Osteocyte (in vitro differentiated cells): ENCODE results near the gene LMNA. TPM values are rescaled to one million over a fixed set of nuclear protein-coding genes. Genes with fewer than 3 reads are reported as not detected.

Experiments used
- DNase-seq: peaks from one replicate; pipeline ENCODE4 v3.0.0; 2021; ENCODE audit warnings: mixed read lengths; ENCODE audit not compliant: unreplicated experiment; ENCODE audit errors: extremely low spot score
- H3K27ac Mint-ChIP-seq: one replicate; pipeline ENCODE4 v1.8.0; 2021; ENCODE audit warnings: mild to moderate bottlenecking, mixed read lengths; ENCODE audit not compliant: unreplicated experiment
- H3K27me3 Mint-ChIP-seq: one replicate; pipeline ENCODE4 v1.8.0; 2021; ENCODE audit warnings: mixed read lengths; ENCODE audit not compliant: unreplicated experiment
- H3K36me3 Mint-ChIP-seq: one replicate; pipeline ENCODE4 v1.8.0; 2021; ENCODE audit warnings: mixed read lengths; ENCODE audit not compliant: unreplicated experiment
- H3K4me1 Mint-ChIP-seq: one replicate; pipeline ENCODE4 v1.8.0; 2021; ENCODE audit warnings: mixed read lengths; ENCODE audit not compliant: unreplicated experiment
- H3K4me3 Mint-ChIP-seq: one replicate; pipeline ENCODE4 v1.8.0; 2021; ENCODE audit warnings: mild to moderate bottlenecking, moderate library complexity, mixed read lengths; ENCODE audit not compliant: unreplicated experiment
- H3K9me3 Mint-ChIP-seq: one replicate; pipeline ENCODE4 v1.8.0; 2021; ENCODE audit warnings: mixed read lengths; ENCODE audit not compliant: unreplicated experiment
- total RNA-seq: library from RNA; stranded (reverse); gene quantifications from 2 replicates; pipeline ENCODE4 v1.2.1, GENCODE V29; 2021
- TF ChIP-seq, protein P1 (sequence below): fragments of 200-600 bp; sonication (generic); IDR thresholded peaks from 2 replicates; pipeline ENCODE4 v1.5.0; 2021; ENCODE audit warnings: antibody characterized with exemption, mild to moderate bottlenecking, moderate library complexity

The LMNA gene
- total RNA-seq, 1 donor from 2014 or later = 792 TPM

GRCh38 chr1:156077430-156077760 lies 37.1 kb upstream of the LMNA start:
- Mint-ChIP-seq H3K27ac (peak overlapping the region; percentile 54), H3K9me3 (no peaks in the 10 kb centered on the region), H3K4me1 (peaks cover 64% of the 10 kb centered on the region), H3K4me3 (peak overlapping the region; percentile 52), H3K36me3 (peaks cover 18% of the 10 kb centered on the region), H3K27me3 (no peaks in the 10 kb centered on the region)
- TF ChIP-seq, protein P1, sequence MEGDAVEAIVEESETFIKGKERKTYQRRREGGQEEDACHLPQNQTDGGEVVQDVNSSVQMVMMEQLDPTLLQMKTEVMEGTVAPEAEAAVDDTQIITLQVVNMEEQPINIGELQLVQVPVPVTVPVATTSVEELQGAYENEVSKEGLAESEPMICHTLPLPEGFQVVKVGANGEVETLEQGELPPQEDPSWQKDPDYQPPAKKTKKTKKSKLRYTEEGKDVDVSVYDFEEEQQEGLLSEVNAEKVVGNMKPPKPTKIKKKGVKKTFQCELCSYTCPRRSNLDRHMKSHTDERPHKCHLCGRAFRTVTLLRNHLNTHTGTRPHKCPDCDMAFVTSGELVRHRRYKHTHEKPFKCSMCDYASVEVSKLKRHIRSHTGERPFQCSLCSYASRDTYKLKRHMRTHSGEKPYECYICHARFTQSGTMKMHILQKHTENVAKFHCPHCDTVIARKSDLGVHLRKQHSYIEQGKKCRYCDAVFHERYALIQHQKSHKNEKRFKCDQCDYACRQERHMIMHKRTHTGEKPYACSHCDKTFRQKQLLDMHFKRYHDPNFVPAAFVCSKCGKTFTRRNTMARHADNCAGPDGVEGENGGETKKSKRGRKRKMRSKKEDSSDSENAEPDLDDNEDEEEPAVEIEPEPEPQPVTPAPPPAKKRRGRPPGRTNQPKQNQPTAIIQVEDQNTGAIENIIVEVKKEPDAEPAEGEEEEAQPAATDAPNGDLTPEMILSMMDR = no peak
- no peak for DNase-seq

DNA sequence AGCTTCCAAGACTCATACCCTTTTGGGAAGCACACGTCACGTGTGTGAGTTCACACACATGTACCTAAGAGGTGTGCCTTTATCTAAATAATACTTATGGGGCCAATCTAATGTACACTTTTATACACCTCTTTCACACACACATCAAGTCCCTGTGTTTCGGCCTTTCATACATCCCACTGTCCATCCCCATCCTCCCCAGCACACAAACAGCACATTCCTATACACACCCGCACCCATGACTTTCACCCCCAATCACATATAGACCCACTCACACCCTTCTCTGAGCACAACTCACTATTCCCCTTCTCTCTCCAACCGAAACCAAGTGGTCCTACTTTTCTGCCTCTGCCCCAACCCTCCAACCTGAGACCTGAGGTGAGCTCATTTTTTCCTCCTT lies 35.8 kb upstream of the LMNA start:
- H3K27ac Mint-ChIP-seq = peak overlapping the region; percentile 32
- H3K4me3 Mint-ChIP-seq = peak overlapping the region; percentile 36
- DNase-seq = no peak
- H3K4me1 Mint-ChIP-seq = peaks cover 69% of the 10 kb centered on the region
- TF ChIP-seq, protein P1 = no peak
- H3K9me3 Mint-ChIP-seq = no peaks in the 10 kb centered on the region
- H3K36me3 Mint-ChIP-seq = peaks cover 15% of the 10 kb centered on the region
- H3K27me3 Mint-ChIP-seq = no peaks in the 10 kb centered on the region

DNA sequence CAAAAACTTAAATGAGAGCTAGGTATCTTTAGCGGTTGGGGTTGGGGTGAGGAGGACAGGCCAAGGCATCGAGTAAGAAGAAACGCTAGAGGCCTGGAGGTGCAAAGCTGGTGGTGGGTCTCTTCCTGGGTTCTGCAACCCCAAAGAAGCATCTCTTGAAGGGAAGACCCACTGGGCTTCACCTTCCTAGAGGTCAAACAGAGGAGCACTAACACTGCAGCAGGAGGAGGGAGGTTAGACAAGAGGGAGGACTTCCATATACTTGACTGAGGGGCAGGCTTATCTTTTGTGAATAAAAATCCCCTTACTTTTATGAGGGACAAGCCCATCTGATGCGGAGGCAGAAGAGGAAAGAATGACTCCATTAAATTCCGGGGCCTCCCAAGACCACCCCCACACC lies 34.7 kb upstream of the LMNA start:
- Mint-ChIP-seq H3K4me1 (peaks cover 75% of the 10 kb centered on the region), H3K36me3 (peaks cover 10% of the 10 kb centered on the region), H3K27me3 (no peaks in the 10 kb centered on the region), H3K27ac (no peak overlapping the region), H3K4me3 (peak overlapping the region; percentile 92), H3K9me3 (no peaks in the 10 kb centered on the region)
- no peak for DNase-seq
- TF ChIP-seq, protein P1 = no peak

DNA sequence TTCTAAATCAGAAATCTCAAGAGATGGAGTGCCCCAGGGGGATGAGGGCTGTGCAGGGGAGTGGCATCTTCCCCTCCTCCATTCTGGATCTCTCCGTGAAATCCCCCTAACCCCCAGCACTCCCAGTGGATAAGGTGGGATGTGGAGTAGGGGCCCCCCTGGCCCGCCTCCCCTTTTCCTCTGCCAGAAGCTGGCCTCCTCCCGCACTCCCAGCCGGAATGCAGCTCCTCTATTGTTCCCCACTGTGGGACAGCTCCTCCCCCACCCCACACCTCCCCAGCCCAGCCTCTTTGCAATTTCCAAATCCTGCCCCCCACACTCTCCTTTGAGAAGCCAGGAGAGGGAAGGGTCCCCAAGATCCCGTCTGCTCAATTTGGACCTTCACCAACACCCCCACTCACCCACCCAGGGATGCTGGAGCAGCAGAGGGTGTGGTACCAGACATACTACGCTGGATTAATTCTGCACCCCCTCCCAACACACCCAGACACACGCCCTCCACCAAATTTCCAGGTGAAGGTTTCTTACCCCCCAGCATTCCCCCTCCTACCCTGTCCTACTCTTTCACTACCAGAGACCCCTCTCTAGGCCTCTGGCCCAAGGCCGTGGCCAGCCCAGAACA lies 34.2 kb upstream of the LMNA start:
- TF ChIP-seq, protein P1 = no peak
- Mint-ChIP-seq H3K4me1 (peaks cover 78% of the 10 kb centered on the region), H3K27ac (peak overlapping the region; percentile 80), H3K27me3 (no peaks in the 10 kb centered on the region), H3K36me3 (peaks cover 8% of the 10 kb centered on the region), H3K9me3 (no peaks in the 10 kb centered on the region), H3K4me3 (peak overlapping the region; percentile 92)
- no peak for DNase-seq

DNA sequence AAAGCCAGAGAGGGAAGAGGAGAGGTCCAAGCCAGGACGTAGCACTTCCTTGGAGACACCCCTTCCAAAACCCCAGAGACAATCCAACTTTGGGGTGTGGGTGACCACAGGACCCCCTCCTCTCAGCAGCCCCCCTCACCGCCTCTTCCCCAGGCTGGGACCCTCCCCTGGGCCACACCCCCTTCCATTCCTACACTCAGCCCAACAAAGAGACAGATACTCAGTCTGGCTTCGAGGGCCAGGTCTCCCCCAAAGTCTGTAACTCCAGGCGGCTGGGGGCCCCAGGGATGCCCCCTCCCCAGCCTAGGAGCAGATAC lies 33.7 kb upstream of the LMNA start:
- TF ChIP-seq, protein P1 = no peak
- Mint-ChIP-seq H3K27ac (peak overlapping the region; percentile 80), H3K9me3 (no peaks in the 10 kb centered on the region), H3K36me3 (peaks cover 5% of the 10 kb centered on the region), H3K4me3 (peak overlapping the region; percentile 92), H3K4me1 (peaks cover 75% of the 10 kb centered on the region), H3K27me3 (no peaks in the 10 kb centered on the region)
- DNase-seq = no peak
